ENCODE data around the gene AIMP2.

DNA sequence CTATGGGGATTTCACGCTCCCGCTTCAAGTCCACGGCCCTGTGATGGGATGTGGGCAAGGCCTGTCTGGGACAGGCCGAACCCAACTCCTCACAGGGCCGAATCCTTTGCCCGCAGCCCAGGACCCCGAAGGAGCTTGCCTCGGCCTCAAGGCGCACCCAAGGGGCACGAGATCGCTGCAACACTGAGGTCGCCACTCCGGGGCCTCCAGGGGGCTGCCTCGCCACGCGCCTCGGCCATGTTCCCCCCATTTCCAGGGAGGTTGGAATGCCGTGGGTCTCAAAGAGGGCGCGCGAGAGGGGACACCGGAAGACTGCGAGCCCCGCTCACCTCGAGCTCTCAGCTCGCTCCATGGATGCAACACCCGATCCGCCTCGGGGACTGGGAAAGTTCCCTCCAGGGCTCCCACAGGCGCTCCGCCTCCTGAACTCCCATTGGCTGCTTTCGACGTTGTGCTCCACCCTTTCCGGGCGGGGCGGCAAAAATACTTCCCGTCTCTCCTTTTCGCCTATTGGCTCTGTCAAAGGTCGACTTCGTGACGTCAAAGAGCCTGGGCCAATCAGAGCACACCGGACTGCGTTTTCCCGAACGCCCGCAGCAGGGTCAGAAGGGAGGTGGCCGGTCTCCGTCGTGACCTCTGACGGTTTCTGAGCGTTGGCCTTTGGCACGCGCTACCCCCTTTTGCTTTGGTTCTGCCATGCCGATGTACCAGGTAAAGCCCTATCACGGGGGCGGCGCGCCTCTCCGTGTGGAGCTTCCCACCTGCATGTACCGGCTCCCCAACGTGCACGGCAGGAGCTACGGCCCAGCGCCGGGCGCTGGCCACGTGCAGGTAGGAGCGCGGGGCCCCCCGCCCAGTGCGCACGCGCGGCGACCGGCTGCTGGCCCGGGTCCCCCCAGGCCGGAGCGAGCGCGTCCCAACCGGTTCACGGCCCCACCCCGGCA is at the start of gene AIMP2, which contains the start of gene PMS2:
- no peak for TF ChIP-seq TARDBP (IDR thresholded peaks at IDR 0.05)
- no peak for TF ChIP-seq SP1 (IDR thresholded peaks at IDR 0.05)
- no peak for TF ChIP-seq FOXM1 (IDR thresholded peaks at IDR 0.05; ENCODE audit: borderline replicate concordance)
- TF ChIP-seq ARNT (IDR thresholded peaks at IDR 0.05): no peak
- no peak for TF ChIP-seq FOXK2 (IDR thresholded peaks at IDR 0.05)
- TF ChIP-seq LEF1 (IDR thresholded peaks at IDR 0.05; ENCODE audit: borderline replicate concordance): no peak
- no peak for TF ChIP-seq FOXA1 (IDR thresholded peaks at IDR 0.05)
- TF ChIP-seq HDGF (IDR thresholded peaks at IDR 0.05; ENCODE audit: borderline replicate concordance): no peak
- no peak for TF ChIP-seq BHLHE40 (IDR thresholded peaks at IDR 0.05; ENCODE audit: borderline replicate concordance)
- peak; percentile 40 for TF ChIP-seq ELF4 (IDR thresholded peaks at IDR 0.05)
- TF ChIP-seq NFRKB (IDR thresholded peaks at IDR 0.05): no peak
- TF ChIP-seq ZNF384 (IDR thresholded peaks at IDR 0.05): no peak
- TF ChIP-seq SUZ12 (IDR thresholded peaks at IDR 0.05): no peak
- TF ChIP-seq, protein P1, sequence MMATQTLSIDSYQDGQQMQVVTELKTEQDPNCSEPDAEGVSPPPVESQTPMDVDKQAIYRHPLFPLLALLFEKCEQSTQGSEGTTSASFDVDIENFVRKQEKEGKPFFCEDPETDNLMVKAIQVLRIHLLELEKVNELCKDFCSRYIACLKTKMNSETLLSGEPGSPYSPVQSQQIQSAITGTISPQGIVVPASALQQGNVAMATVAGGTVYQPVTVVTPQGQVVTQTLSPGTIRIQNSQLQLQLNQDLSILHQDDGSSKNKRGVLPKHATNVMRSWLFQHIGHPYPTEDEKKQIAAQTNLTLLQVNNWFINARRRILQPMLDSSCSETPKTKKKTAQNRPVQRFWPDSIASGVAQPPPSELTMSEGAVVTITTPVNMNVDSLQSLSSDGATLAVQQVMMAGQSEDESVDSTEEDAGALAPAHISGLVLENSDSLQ (IDR thresholded peaks at IDR 0.05): peak; percentile 63

Data from HEK293T (cell line).